HG02852 (cell line): ENCODE data around the gene PRMT2.
"Not testable (repeated sequence)": the region's sequence is repeated elsewhere in the genome, so short reads cannot be mapped to it uniquely, and the experiment has no call there.

Experiments used
- ATAC-seq: cut with Tn5 transposase; IDR thresholded peaks from one replicate; pipeline ENCODE4 v1.9.1; 2021; ENCODE audit warnings: mild to moderate bottlenecking, moderate library complexity; ENCODE audit not compliant: unreplicated experiment

Gene PRMT2

DNA sequence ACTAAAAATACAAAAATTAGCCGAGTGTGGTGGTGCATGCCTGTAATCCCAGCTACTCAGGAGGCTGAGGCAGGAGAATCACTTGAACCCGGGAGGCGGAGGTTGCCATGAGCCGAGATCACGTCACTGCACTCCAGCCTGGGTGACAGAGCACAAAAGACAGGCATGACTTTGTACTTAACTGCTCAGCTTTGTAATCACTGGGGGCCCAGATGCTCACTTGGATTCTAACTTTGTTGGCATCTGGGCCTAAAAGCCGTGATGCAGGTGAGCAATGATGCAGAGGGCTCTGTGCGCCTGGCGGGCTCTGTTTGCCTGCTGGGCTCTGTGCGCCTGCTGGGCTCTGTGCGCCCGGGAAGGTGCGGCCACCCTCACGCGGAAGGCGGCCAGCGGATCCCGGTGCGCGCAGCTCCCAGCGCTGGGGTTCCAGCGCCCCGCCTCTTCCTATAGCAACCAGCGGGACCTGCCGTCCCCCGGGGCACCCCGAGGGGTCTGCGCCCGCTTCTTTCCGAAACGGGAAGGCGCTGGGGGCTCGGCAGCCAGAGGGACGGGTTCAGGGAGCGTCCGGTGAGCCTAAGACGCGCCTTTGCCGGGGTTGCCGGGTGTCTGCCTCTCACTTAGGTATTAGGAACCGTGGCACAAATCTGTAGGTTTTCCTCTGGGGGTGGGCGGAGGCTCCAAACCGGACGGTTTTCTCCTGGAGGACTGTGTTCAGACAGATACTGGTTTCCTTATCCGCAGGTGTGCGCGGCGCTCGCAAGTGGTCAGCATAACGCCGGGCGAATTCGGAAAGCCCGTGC, 31.7 kb downstream of the PRMT2 start:
- ATAC-seq = no peak

DNA sequence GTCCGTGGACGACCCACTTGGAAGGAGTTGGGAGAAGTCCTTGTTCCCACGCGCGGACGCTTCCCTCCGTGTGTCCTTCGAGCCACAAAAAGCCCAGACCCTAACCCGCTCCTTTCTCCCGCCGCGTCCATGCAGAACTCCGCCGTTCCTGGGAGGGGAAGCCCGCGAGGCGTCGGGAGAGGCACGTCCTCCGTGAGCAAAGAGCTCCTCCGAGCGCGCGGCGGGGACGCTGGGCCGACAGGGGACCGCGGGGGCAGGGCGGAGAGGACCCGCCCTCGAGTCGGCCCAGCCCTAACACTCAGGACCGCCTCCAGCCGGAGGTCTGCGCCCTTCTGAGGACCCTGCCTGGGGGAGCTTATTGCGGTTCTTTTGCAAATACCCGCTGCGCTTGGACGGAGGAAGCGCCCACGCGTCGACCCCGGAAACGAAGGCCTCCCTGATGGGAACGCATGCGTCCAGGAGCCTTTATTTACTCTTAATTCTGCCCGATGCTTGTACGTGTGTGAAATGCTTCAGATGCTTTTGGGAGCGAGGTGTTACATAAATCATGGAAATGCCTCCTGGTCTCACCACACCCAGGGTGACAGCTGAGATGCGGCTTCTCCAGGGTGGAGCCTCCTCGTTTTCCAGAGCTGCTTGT, 32.4 kb downstream of the PRMT2 start:
- ATAC-seq = no peak

DNA sequence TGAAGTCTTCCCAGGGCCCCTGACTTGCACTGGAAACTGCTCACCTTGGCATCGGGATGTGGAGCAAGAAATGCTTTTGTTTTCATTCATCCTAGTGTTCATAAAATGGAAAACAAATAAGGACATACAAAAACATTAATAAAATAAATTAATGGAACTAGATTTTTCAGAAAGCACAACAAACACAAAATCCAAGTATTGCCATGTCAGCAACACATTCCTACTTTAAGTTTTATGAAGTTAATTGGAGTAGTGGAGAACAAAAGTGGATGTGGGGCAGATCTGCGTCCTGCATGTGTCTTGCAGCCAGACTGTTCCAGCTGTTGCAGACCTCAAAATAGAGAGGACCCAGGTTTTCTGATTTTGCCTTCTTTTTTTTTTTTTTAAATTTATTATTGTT, 32.9 kb downstream of the PRMT2 start:
- no peak for ATAC-seq

DNA sequence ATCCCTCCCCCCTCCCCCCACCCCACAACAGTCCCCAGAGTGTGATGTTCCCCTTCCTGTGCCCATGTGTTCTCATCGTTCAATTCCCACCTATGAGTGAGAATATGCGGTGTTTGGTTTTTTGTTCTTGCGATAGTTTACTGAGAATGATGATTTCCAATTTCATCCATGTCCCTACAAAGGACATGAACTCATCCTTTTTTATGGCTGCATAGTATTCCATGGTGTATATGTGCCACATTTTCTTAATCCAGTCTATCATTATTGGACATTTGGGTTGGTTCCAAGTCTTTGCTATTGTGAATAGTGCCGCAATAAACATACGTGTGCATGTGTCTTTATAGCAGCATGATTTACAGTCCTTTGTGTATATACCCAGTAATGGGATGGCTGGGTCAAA, 33.4 kb downstream of the PRMT2 start:
- ATAC-seq = not testable (repeated sequence)

DNA sequence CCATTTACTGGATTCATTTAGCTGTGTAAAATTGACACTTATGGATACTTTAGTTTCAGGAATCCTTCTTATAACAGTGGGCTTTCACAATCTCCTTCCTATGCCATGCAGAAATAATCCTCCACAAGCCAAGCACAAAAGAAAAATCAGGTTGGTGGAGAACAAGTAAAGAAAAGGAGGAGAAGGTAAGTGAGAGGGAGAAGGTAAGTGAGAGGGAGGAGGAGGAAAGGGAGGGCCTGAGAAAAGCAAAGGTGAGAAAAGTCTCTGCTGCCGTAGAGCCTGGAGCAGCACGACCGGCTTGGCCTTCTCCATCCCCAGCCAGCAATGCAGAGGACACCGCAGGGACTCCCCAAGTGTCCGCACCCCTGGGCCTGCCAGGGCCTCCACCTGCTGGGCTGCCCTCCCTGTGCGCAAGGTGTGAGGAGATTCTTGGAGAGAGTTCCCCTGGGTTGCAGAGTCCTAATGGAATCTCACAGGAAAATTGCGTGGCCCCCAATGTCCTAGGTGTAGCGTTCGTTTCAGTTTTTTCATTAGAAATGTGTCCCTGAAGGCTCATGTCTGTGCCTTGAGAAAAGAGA, 39.0 kb downstream of the PRMT2 start:
- ATAC-seq = no peak

DNA sequence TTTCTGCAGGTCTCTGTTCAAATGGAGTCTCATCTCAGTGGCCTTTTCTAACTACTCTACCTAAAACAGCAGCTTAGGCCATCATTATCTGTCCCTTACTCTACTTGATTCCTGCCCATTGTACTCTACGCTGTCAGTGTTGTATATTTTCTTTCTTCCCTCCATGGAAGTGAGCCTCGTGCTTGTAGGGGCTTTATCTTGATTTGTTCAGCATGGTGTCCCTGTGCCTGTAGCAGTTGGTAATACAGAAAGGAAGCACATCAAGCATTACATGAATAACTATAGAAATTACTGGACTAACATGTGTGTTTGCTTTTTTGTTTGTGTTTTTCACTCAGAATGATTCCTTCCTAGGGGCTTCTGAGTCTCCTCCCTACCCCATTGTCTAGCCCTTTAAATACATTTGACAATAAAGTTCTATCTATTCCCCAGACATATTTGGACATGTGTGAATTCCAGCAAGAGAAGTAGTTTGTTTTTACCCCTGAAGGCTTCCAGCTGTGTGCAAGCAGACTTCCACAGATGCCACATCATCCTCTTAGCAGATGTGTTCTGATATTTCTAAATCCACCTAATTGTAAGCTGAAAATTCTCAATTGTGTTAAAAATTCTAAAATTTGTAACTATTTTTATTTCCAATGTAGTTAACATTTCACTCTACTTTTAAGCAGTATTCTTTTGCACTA, 40.3 kb downstream of the PRMT2 start:
- no peak for ATAC-seq

DNA sequence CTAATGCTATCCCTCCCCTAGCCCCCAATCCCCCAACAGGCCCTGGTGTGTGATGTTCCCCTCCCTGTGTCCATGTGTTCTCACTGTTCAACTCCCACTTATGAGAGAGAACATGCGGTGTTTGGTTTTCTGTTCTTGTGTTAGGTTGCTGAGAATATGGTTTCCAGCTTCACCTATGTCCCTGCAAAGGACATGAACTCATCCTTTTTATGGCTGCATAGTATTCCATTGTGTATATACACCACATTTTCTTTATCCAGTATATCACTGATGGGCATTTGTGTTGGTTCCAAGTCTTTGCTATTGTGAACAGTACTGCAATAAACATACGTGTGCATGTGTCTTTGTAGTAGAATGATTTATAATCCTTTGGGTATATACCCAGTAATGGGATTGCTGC, 41.1 kb downstream of the PRMT2 start:
- ATAC-seq = not testable (repeated sequence)

DNA sequence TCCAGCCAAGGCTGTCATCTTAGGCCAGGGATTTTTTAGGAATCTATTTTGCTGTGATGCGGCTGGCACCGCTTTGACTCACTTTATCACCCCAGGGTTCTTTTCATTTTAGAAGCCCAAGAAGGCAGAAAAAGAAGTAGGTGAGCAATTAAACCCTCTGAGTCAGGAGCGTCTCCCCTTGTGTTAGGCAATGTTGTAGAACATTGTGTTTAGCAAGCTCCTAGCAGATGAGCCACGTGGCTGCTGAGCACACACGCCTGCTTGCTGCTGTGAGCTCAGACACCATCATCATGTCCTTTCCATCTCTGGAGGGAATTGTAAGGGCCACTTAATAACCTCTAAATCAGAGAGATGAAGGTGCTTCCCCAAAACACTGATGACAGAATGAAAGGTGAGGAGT, 46.1 kb downstream of the PRMT2 start:
- ATAC-seq = not testable (repeated sequence)

DNA sequence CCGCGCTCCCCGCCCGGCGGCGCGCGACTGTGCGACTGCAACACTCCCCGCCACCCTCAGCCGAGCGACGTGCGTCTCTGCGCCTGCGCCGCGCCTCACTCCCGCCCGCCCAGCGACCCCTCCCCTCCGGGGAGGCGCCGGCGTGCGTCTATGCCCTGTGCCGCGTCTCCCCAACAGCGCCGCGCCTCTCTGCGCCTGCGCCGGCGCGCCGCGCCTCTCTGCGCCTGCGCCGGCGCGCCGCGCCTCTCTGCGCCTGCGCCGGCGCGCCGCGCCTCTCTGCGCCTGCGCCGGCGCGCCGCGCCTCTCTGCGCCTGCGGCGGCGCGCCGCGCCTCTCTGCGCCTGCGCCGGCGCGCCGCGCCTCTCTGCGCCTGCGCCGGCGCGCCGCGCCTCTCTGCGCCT, 63.2 kb downstream of the PRMT2 start:
- ATAC-seq = not testable (repeated sequence)

DNA sequence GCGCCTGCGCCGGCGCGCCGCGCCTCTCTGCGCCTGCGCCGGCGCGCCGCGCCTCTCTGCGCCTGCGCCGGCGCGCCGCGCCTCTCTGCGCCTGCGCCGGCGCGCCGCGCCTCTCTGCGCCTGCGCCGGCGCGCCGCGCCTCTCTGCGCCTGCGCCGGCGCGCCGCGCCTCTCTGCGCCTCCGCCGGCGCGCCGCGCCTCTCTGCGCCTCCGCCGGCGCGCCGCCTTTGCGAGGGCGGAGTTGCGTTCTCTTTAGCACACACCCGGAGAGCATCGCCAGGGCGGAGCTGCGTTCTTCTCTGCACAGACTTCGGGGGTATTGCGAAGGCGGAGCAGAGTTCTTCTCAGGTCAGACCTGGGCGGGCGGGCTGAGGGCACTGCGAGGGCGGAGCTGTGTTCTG, 63.6 kb downstream of the PRMT2 start:
- ATAC-seq = not testable (repeated sequence)
